Measurements from ENCODE around the gene DYSF. TPM values are rescaled to one million over a fixed set of nuclear protein-coding genes. Genes with fewer than 3 reads are reported as not detected.

Gene DYSF
- total RNA-seq, 1 experiment from 2014 or later = 5.5 TPM

DNA sequence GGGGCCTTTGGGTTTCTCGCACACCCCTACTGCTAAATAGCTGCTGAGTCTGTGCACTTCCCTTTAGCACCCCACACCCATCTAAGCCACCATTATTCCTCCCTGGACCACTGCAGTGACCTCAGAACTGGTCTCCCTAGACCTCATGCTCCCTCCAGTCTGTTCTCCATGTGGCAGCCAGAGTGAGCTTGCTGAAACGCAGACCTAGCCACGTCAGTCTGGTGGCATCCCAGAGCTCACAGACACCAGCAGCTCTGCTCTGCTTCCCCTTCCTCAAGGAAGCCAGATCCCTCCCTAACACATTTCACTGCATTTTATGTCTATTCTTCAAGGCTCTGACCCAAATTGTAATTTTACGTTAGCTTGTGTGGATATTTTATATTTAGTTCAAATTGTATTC lies 144.4 kb downstream of the DYSF start:
- H3K9me3 Mint-ChIP-seq = no peaks in the 10 kb centered on the region
- H3K27me3 Mint-ChIP-seq (ENCODE audit: low read depth) = no peaks in the 10 kb centered on the region; the same call in none of the 2 replicates
- no peak overlapping the region for H2AK5ac ChIP-seq (ENCODE audit: insufficient read length, low read length)
- H3K4me1 ChIP-seq (ENCODE audit: insufficient read depth, low read length) = no peaks in the 10 kb centered on the region
- no peak overlapping the region for H2AFZ ChIP-seq (ENCODE audit: low read length)
- H3K23me2 ChIP-seq (ENCODE audit: insufficient read length, low read depth, low read length, poor library complexity, severe bottlenecking) = no peaks in the 10 kb centered on the region
- TF ChIP-seq, protein P1, sequence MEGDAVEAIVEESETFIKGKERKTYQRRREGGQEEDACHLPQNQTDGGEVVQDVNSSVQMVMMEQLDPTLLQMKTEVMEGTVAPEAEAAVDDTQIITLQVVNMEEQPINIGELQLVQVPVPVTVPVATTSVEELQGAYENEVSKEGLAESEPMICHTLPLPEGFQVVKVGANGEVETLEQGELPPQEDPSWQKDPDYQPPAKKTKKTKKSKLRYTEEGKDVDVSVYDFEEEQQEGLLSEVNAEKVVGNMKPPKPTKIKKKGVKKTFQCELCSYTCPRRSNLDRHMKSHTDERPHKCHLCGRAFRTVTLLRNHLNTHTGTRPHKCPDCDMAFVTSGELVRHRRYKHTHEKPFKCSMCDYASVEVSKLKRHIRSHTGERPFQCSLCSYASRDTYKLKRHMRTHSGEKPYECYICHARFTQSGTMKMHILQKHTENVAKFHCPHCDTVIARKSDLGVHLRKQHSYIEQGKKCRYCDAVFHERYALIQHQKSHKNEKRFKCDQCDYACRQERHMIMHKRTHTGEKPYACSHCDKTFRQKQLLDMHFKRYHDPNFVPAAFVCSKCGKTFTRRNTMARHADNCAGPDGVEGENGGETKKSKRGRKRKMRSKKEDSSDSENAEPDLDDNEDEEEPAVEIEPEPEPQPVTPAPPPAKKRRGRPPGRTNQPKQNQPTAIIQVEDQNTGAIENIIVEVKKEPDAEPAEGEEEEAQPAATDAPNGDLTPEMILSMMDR (conservative IDR thresholded peaks at IDR 0.05) = no peak
- WGBS (ENCODE audit: extremely low coverage, insufficient read length, low lambda C conversion rate) = no CpG with 5 or more reads among the region's 4 CpGs
- H4K20me1 ChIP-seq (ENCODE audit: control insufficient read depth, insufficient read depth, insufficient read length) = no peaks in the 10 kb centered on the region
- H4K8ac ChIP-seq (replicated peaks; ENCODE audit: insufficient read length, low read depth, low read length) = no peak overlapping the region
- H3T11ph ChIP-seq (ENCODE audit: low read length) = no peak overlapping the region
- no peak overlapping the region for H3K9ac ChIP-seq (ENCODE audit: extremely low read depth, insufficient read length, low read length)
- DNase-seq = no peak
- no peak overlapping the region for H2BK120ac ChIP-seq (ENCODE audit: low read depth, low read length, poor library complexity, severe bottlenecking)
- no peak overlapping the region for H4K91ac ChIP-seq (ENCODE audit: insufficient read length, low read depth, low read length)
- H3K4me3 Mint-ChIP-seq = no peak overlapping the region
- no peak overlapping the region for H3K27ac ChIP-seq (ENCODE audit: insufficient read length, low read depth, low read length)
- no peak overlapping the region for H2BK12ac ChIP-seq (ENCODE audit: insufficient read length, low read depth, low read length)
- H3K9me3 ChIP-seq (ENCODE audit: control insufficient read depth, low read depth, low read length) = no peaks in the 10 kb centered on the region
- no peak overlapping the region for H2BK5ac ChIP-seq (ENCODE audit: insufficient read length, low read length)
- H3K27ac Mint-ChIP-seq = no peak overlapping the region
- no peaks in the 10 kb centered on the region for H3K79me1 ChIP-seq (ENCODE audit: insufficient read depth, low read depth, low read length, poor library complexity, severe bottlenecking)
- no peak overlapping the region for H3K18ac ChIP-seq (ENCODE audit: insufficient read length, low read depth, low read length)
- H3K14ac ChIP-seq (ENCODE audit: insufficient read depth, low read length) = no peak overlapping the region
- no peak overlapping the region for H3K23ac ChIP-seq (ENCODE audit: insufficient read length, low read depth, low read length)
- H3K56ac ChIP-seq (ENCODE audit: insufficient read length, low read depth, low read length) = no peak overlapping the region
- peaks cover 2 to 6% of the 10 kb centered on the region in 2 experiments; a peak in 1 of 4 replicates for H3K4me1 Mint-ChIP-seq
- no peak overlapping the region for H4K5ac ChIP-seq (ENCODE audit: insufficient read length, low read depth, low read length)
- no peaks in the 10 kb centered on the region for H3K27me3 ChIP-seq (ENCODE audit: insufficient read depth, low read length)
- peaks cover 0 to 2% (median 0%) of the 10 kb centered on the region in 3 experiments; a peak in 1 of 7 replicates for H3K36me3 Mint-ChIP-seq (ENCODE audit: insufficient read depth in 1 of 3, low read depth in 3 of 3)
- no peak overlapping the region for H2BK20ac ChIP-seq (ENCODE audit: low read depth, low read length, poor library complexity, severe bottlenecking)
- no peak overlapping the region for H2BK15ac ChIP-seq (ENCODE audit: low read depth, low read length)
- H3K4ac ChIP-seq (ENCODE audit: low read depth, low read length) = no peak overlapping the region
- H3K4me2 ChIP-seq (ENCODE audit: insufficient read depth, insufficient read length, low read length) = no peak overlapping the region
- no peaks in the 10 kb centered on the region for H3K79me2 ChIP-seq (ENCODE audit: insufficient read depth, low read length)

Data from H9 (cell line).